Activated naive CD4-positive, alpha-beta T cell treated with anti-CD3 and anti-CD28 coated beads, Interleukin-2, amount 50 U/mL, for 24 hours (primary cell): ENCODE results near the gene NAALADL2.
"Not testable (repeated sequence)": the region's sequence is repeated elsewhere in the genome, so short reads cannot be mapped to it uniquely, and the experiment has no call there.

ENCODE experiments used
- H3K27ac Mint-ChIP-seq: one replicate; pipeline ENCODE4 v1.8.0; 2021; ENCODE audit warnings: mild to moderate bottlenecking, mixed read lengths
- H3K27me3 Mint-ChIP-seq: one replicate; pipeline ENCODE4 v1.8.0; 2021; ENCODE audit warnings: mixed read lengths
- H3K36me3 Mint-ChIP-seq: one replicate; pipeline ENCODE4 v1.8.0; 2021; ENCODE audit warnings: mixed read lengths
- H3K4me1 Mint-ChIP-seq: one replicate; pipeline ENCODE4 v1.8.0; 2021; ENCODE audit warnings: mixed read lengths
- H3K4me3 Mint-ChIP-seq: one replicate; pipeline ENCODE4 v1.8.0; 2021; ENCODE audit warnings: mild to moderate bottlenecking, mixed read lengths
- H3K9me3 Mint-ChIP-seq: one replicate; pipeline ENCODE4 v1.8.0; 2021; ENCODE audit warnings: mixed read lengths

Gene NAALADL2

DNA sequence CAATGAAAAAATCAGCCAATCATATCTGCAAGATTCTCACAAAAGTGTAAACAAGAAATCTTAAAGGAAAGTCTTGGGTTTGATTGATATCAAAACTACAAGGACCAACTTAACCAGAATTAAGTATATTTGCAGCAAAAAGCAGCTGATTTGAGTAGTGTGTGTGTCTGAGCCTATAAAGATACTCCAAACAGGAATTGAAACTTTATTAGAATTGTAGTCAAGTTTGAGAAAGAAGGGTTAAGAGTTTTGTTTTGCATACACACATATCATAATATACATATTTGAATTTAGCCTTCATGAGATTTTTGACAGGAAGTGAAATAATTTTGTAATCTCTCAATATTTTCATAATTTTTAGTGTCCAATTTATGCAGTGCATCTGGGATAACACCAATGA, 300.1 kb downstream of the NAALADL2 start:
- Mint-ChIP-seq H3K27ac (no peak overlapping the region), H3K4me1 (no peaks in the 10 kb centered on the region), H3K9me3 (no peaks in the 10 kb centered on the region), H3K4me3 (no peak overlapping the region), H3K27me3 (no peaks in the 10 kb centered on the region), H3K36me3 (no peaks in the 10 kb centered on the region)

DNA sequence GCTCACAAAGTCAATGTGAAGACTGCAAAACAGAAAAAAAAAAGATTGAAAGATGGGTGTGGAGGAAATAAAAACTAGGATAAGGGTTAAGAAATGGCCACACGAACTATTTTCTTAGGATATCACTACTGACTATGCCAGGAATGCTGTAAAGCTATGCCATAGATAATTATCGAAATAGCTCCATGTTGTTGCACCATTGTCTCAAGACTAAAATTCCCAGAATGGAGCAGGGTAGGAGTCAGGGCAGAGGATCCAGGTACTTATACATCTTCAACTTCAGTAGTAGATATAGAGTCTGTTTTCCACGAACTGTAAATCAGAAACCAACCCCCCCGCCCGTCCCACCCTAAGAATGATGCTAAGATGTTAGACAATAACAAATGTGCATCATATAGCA, 302.2 kb downstream of the NAALADL2 start:
- Mint-ChIP-seq H3K27ac (no peak overlapping the region), H3K27me3 (no peaks in the 10 kb centered on the region), H3K4me1 (no peaks in the 10 kb centered on the region), H3K9me3 (no peaks in the 10 kb centered on the region), H3K4me3 (no peak overlapping the region), H3K36me3 (no peaks in the 10 kb centered on the region)

DNA sequence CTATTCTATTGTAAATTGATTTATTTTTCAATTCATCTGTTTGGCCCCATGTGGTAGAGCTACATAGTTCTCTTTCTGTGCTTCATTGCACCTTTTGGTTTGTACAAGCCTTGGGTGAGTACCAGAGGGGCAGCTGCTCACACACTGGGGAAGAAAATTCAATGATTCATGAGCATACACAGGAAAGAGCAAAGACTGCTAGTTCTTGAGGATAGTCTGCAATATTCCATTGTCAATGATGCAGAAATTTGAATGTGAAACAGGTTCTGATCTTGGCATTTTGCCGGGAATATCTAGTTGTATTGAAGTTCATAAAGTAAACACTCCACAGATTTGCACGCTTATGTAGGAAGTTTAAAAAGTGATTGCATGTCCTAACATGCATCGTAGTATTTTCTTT, 304.6 kb downstream of the NAALADL2 start:
- Mint-ChIP-seq H3K27ac (no peak overlapping the region), H3K36me3 (no peaks in the 10 kb centered on the region), H3K4me1 (no peaks in the 10 kb centered on the region), H3K4me3 (no peak overlapping the region), H3K9me3 (no peaks in the 10 kb centered on the region), H3K27me3 (no peaks in the 10 kb centered on the region)

DNA sequence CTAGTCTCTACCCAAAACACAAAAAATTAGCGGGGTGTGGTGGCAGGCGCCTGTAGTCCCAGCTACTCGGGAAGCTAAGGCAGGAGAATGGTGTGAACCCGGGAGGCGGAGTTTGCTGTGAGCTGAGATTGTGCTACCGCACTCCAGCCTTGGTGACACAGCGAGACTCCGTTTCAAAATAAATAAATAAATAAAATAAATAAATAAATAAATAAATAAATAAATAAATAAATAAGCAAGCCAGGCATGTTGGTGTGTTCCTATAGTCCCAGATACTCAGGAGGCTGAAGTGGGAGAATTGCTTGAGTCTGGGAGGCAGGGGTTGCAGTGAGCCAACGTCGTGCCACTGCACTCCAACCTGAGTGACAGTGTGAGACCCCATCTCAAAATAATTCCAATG, 314.0 kb downstream of the NAALADL2 start:
- H3K36me3 Mint-ChIP-seq, H3K9me3 Mint-ChIP-seq, H3K27ac Mint-ChIP-seq, H3K4me3 Mint-ChIP-seq, H3K4me1 Mint-ChIP-seq, H3K27me3 Mint-ChIP-seq: not testable (repeated sequence)

DNA sequence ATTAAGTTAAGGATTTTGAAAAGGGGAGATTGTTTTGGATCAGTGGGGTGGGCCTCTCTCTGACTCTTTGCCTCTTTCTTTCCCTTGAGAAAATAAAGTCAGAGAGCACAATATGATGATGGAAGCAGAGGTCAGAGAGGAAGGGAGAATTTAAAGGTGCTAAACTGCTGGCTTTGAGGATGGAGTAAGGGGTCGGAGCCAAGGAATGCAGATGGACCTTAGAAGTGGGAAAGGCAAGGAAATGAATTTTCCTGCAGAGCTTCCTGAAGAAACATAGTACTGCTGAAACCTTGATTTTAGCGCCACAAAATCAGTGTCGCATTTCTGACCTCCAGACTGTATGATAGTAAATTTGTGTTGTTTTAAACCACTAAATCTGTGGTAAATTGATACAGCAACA, 317.4 kb downstream of the NAALADL2 start:
- Mint-ChIP-seq H3K4me1 (no peaks in the 10 kb centered on the region), H3K4me3 (no peak overlapping the region), H3K9me3 (peaks cover 3% of the 10 kb centered on the region), H3K27ac (no peak overlapping the region), H3K27me3 (no peaks in the 10 kb centered on the region), H3K36me3 (no peaks in the 10 kb centered on the region)

DNA sequence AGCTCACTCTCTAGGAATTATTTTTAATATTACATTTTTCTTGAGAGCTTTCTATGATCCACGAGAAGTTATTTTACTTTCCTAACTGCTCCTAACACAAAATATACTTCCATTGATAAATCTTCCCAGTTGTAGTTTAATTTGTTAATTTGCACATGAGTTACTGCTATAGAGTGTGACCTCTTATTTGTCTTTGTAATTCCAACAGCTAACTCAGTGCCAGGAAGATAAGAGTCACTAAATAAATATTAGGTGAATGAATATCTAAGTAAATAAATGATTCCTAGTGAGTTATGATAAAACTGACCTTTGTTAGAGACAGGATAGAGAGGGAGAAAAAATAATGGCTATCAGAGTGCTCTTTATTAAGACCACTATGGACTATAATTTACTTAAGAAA, 319.9 kb downstream of the NAALADL2 start:
- Mint-ChIP-seq H3K4me3 (no peak overlapping the region), H3K27ac (no peak overlapping the region), H3K9me3 (no peaks in the 10 kb centered on the region), H3K27me3 (no peaks in the 10 kb centered on the region), H3K4me1 (no peaks in the 10 kb centered on the region), H3K36me3 (no peaks in the 10 kb centered on the region)

DNA sequence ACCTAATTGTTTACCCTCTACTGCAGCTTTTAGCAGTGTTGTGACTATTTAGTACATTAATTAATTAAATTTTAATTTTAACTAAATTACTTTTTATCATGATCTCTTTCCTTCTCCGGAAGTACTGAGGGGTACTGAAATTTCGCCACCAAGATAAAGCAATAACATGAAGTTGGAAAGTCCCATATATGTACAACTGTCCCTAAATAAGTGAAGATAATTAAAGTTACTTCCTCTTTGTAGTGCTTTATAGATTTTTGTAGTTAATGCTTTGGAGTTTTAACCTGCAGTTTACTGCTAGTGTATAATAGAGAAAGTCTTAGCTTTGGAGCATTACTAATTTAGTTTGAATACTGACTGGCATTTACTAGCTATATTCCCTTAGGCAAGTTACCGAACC, 325.3 kb downstream of the NAALADL2 start:
- no peak overlapping the region for H3K27ac Mint-ChIP-seq
- no peak overlapping the region for H3K4me3 Mint-ChIP-seq
- no peaks in the 10 kb centered on the region for H3K4me1 Mint-ChIP-seq
- H3K9me3 Mint-ChIP-seq = no peaks in the 10 kb centered on the region
- no peaks in the 10 kb centered on the region for H3K36me3 Mint-ChIP-seq
- H3K27me3 Mint-ChIP-seq = no peaks in the 10 kb centered on the region

DNA sequence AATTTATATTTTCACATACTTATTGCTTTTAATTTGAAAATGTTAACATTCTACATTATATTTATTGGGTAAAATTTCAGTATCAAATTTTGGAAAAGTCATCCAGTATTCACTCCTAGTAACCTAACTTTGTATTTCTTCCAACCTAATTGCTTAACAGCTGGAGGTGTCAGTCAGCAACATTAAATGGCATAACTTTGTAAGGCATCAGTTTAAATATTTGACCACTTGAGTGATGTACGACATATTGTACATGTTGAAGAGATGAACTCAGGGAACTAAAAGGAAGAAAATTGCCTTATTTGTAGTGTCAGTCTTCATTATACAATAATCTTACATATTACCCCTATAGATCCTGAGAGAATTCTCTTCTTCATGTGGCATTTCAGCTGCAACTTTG, 326.8 kb downstream of the NAALADL2 start:
- H3K27me3 Mint-ChIP-seq = no peaks in the 10 kb centered on the region
- no peaks in the 10 kb centered on the region for H3K4me1 Mint-ChIP-seq
- no peak overlapping the region for H3K27ac Mint-ChIP-seq
- peaks cover 4% of the 10 kb centered on the region for H3K9me3 Mint-ChIP-seq
- H3K4me3 Mint-ChIP-seq = no peak overlapping the region
- H3K36me3 Mint-ChIP-seq = no peaks in the 10 kb centered on the region

DNA sequence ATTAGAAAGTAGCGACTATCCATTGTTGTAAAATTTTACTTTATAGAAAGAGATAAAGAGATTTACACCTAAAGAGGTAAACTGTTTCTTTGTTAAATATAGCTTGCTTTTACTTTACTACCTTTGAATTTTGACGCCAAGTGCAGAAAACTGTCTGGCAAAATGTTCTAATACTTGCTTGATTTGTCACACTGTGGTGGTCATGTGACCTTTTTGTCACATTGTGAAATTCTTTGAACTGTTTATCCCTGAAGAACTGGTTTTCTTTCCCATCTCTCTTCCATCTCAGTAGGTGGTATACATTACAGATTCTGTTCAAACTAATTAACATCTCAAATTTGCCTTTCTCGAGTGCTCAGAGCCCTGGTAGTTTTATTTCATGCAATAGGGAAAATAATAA, 327.4 kb downstream of the NAALADL2 start:
- Mint-ChIP-seq H3K4me1 (no peaks in the 10 kb centered on the region), H3K36me3 (no peaks in the 10 kb centered on the region), H3K4me3 (no peak overlapping the region), H3K27me3 (no peaks in the 10 kb centered on the region), H3K27ac (no peak overlapping the region), H3K9me3 (peaks cover 4% of the 10 kb centered on the region)

DNA sequence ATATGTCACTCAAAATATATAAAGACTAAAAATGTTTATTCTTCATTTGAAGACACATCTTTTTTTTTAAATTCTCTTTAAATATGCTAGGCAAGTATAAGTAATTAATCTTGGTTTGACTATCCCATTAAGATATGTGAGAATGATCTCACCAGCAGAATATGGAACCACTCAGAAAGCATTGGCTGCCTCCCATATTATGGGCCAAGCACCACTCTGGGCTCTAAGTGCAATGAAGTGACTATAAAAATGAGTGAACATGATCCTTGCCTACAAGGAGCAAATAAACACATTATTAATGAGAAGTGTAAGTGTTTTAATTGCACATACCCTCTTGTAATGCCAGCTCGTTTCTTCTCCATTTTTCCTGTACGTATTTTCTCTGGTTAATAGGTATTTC, 328.5 kb downstream of the NAALADL2 start:
- H3K9me3 Mint-ChIP-seq = peaks cover 4% of the 10 kb centered on the region
- no peaks in the 10 kb centered on the region for H3K4me1 Mint-ChIP-seq
- H3K4me3 Mint-ChIP-seq = no peak overlapping the region
- no peak overlapping the region for H3K27ac Mint-ChIP-seq
- H3K36me3 Mint-ChIP-seq = no peaks in the 10 kb centered on the region
- no peaks in the 10 kb centered on the region for H3K27me3 Mint-ChIP-seq

DNA sequence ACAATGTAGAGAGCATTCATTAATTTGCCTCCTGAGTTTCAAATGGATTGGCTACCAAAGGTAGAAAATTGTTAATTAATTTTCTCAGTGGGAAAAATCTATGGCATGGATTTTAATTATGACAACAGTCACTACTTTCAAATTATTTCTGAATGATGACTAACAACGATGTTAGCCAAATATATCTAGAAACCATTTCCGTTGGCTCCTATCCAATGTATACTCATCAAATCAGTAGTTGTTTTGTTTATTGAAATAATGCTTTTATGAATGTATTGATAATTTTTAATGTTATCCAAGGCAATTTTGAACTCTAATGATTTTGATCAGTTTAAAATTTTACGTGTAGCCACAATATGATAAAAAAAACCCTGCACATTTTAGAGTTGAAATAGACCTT, 333.4 kb downstream of the NAALADL2 start:
- Mint-ChIP-seq H3K4me1 (no peaks in the 10 kb centered on the region), H3K27me3 (no peaks in the 10 kb centered on the region), H3K36me3 (no peaks in the 10 kb centered on the region), H3K4me3 (no peak overlapping the region), H3K9me3 (peaks cover 10% of the 10 kb centered on the region), H3K27ac (no peak overlapping the region)

DNA sequence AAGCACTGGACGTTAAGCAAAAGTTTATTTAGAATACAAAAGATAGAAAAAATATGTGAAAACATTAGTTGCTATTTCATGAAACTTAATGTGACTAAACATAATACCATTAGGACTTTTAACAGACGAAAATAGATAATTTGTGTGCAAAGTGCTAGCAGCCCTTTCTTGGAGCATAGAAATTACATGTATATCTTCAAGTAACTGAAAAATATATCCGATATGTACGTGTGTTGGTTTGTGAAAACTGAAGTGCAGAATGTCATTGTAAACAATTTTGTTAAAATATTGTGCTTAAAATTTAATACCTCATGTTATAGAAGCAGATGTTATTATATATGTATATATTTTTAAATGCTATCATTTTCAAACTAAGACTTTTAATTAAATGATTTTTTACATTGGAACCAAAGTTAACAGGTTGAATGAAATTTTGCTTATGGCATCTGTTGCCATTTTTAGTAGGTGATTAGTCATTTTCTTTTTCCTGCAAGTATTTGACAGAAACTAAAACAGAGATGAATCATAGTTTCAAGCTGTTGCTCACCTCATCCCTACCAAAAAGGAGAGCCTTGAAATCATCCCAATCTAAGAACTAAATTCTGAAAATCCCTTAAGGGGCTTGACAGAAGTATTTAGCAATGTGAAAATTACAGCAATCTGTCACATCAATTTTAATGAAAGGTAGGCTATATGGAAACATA, 334.8 kb downstream of the NAALADL2 start:
- no peaks in the 10 kb centered on the region for H3K27me3 Mint-ChIP-seq
- no peaks in the 10 kb centered on the region for H3K4me1 Mint-ChIP-seq
- no peak overlapping the region for H3K4me3 Mint-ChIP-seq
- no peak overlapping the region for H3K27ac Mint-ChIP-seq
- no peaks in the 10 kb centered on the region for H3K36me3 Mint-ChIP-seq
- peaks cover 10% of the 10 kb centered on the region for H3K9me3 Mint-ChIP-seq

DNA sequence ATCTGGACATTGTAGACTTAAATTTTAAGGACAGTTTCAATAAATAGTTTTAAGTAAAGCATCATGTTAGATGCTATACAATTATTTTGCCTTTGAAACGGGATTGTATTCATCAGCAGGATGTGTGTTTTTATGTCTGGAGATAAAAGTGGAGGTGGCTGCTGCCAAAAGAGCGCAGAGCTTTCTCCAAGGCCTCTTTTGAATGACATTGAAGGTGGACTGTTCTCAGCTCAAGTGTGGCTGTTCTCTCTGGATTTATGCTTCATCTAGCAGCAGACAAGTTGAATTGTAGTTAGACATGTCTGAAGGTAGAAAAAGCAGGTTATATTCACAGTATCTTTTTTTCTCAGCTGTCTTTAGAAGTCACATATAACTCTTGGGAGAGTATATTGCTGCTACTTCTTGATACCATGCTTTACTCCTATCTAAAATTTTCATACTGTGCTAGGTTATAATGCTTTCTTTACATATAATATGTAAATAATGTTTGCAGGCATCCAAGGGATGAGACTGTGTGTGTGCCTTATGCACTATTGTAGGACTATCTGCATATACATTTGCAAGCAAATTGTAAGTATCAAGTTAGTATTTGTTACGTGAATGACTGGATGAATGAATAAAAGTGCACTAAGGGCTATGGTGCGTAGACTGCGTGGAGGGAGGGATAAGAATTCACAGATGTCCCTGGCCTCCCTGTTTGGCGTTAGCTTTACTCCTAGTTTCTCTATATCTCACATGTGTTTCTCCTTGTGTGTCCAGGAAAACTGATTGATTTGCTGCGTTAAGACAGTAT, 340.1 kb downstream of the NAALADL2 start:
- Mint-ChIP-seq H3K27ac (no peak overlapping the region), H3K36me3 (no peaks in the 10 kb centered on the region), H3K27me3 (no peaks in the 10 kb centered on the region), H3K9me3 (peaks cover 6% of the 10 kb centered on the region), H3K4me3 (no peak overlapping the region), H3K4me1 (no peaks in the 10 kb centered on the region)

DNA sequence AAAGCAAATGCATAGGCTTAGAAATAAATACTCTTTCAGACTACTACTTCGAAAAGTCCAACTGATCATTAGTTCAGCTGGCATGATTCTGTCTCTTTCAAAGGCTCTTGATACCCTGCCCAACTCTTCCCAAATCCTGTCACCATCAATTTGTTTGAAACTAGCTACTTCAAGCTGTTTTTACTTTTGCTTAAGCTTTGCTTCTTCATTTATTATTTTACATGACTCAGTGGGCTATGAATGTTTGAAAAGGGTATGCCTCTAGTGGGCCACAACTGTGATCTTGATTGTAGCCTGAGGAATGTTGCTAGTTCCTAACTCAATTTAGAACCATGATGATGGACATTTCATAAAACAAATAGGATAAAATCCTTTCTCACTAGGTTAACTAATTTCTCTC, 340.8 kb downstream of the NAALADL2 start:
- Mint-ChIP-seq H3K36me3 (no peaks in the 10 kb centered on the region), H3K27ac (no peak overlapping the region), H3K27me3 (no peaks in the 10 kb centered on the region), H3K9me3 (peaks cover 6% of the 10 kb centered on the region), H3K4me3 (no peak overlapping the region), H3K4me1 (no peaks in the 10 kb centered on the region)

DNA sequence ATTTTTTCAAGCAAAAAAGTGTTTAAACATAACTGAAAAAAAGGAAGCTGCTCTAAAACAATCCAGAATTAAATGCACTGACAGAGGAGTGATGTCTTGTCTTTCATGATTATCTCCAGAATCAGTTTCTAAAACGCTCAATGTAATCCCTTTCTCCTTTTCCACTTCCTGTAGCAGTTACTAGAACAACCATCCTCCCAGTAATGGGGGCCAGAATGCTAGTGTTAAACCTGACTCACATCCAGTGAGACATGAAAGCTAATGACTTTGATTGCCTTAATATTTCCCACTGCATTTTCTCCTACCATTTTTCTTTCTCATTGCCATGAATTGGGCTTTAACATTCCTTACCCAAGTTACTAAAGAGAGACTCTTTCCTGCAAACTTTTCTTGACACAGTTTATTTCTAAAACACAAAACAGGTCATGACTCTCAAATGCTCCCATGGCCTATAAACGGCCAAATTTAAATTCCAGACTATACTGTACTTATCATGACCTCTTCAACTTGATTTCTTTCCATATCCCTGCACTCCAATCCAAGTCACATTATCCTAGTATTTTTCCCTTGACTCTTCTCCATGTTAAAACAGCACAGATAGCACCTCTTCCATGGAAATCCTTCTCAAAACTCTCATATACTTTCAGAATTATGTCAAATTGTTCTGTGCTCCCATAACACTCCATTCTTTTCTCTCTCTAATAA, 341.4 kb downstream of the NAALADL2 start:
- no peaks in the 10 kb centered on the region for H3K27me3 Mint-ChIP-seq
- H3K4me3 Mint-ChIP-seq = no peak overlapping the region
- H3K27ac Mint-ChIP-seq = no peak overlapping the region
- H3K9me3 Mint-ChIP-seq = peaks cover 8% of the 10 kb centered on the region
- H3K36me3 Mint-ChIP-seq = no peaks in the 10 kb centered on the region
- H3K4me1 Mint-ChIP-seq = no peaks in the 10 kb centered on the region

DNA sequence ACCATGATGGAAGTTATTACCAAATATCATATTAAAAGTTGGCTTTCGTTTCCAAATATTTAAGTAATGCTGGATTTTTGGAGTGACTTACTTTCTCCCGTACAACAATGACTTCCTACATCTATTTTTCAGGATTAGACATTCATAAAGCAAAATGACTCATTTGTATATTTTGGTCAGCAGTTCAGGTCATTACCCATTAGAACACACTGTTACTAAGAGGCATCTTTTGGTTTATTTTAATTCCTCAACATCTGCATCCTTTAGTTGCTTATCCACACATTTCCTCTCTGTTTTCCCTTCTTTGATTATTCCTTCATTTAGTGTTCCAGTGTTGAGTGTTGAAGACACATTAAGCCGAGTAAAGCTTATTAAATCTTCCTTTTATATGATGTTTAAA, 348.2 kb downstream of the NAALADL2 start:
- no peak overlapping the region for H3K27ac Mint-ChIP-seq
- H3K4me3 Mint-ChIP-seq = no peak overlapping the region
- no peaks in the 10 kb centered on the region for H3K27me3 Mint-ChIP-seq
- peaks cover 7% of the 10 kb centered on the region for H3K9me3 Mint-ChIP-seq
- no peaks in the 10 kb centered on the region for H3K4me1 Mint-ChIP-seq
- H3K36me3 Mint-ChIP-seq = no peaks in the 10 kb centered on the region
